Cardiac muscle cell (in vitro differentiated cells and primary cell): ENCODE data around the gene CCDC27. TPM values are rescaled to one million over a fixed set of nuclear protein-coding genes. Genes with fewer than 3 reads are reported as not detected.

Experiments
- DNase-seq, 2 donors: peaks; one replicate each; pipeline versions ENCODE4 v3.0.0 to v3.0.0-alpha.2; 2010 to 2017; ENCODE audit warnings: low read depth in 1 of 2, low spot score in 1 of 2
- H3K27ac ChIP-seq: fragments of 200-600 bp; sonication (generic); 2 replicates; pipeline ENCODE4 v1.5.1; 2016
- H3K27me3 ChIP-seq: fragments of 200-600 bp; sonication (generic); 2 replicates; pipeline ENCODE4 v1.6.0; 2016; ENCODE audit warnings: control low read depth
- H3K36me3 ChIP-seq: fragments of 200-600 bp; sonication (generic); 2 replicates; pipeline ENCODE4 v1.5.1; 2016; ENCODE audit warnings: control low read depth
- H3K4me1 ChIP-seq: fragments of 200-600 bp; sonication (generic); 2 replicates; pipeline ENCODE4 v1.8.1; 2017; ENCODE audit warnings: low read depth, mild to moderate bottlenecking, mixed run types
- H3K4me3 ChIP-seq: fragments of 200-600 bp; sonication (generic); 2 replicates; pipeline ENCODE4 v1.5.1; 2016; ENCODE audit warnings: mild to moderate bottlenecking
- H3K9me3 ChIP-seq: fragments of 200-600 bp; sonication (generic); 2 replicates; pipeline ENCODE4 v1.5.1; 2017; ENCODE audit warnings: low read depth, mild to moderate bottlenecking, control low read depth
- polyA plus RNA-seq: library from polyadenylated mRNA; unstranded; fragments of >200 nt; fragmentation: Nextera tagmentation; extraction: Ambion mirVana; gene quantifications from 2 replicates; pipeline ENCODE4 v1.2.1, GENCODE V29; 2016
- total RNA-seq: library from RNA; depleted of rRNA; stranded (reverse); fragments of >200 nt; gene quantifications from 2 replicates; pipeline ENCODE4 v1.2.3, GENCODE V29; 2016
- TF ChIP-seq, protein P1 (sequence below): IDR thresholded peaks from 2 replicates; pipeline ENCODE4 v1.5.1; 2012; ENCODE audit warnings: low read depth, mild to moderate bottlenecking, low read length

Gene CCDC27
- total and polyA plus RNA-seq, 2 experiments from 2014 or later: 0.09 to 0.71 TPM

DNA sequence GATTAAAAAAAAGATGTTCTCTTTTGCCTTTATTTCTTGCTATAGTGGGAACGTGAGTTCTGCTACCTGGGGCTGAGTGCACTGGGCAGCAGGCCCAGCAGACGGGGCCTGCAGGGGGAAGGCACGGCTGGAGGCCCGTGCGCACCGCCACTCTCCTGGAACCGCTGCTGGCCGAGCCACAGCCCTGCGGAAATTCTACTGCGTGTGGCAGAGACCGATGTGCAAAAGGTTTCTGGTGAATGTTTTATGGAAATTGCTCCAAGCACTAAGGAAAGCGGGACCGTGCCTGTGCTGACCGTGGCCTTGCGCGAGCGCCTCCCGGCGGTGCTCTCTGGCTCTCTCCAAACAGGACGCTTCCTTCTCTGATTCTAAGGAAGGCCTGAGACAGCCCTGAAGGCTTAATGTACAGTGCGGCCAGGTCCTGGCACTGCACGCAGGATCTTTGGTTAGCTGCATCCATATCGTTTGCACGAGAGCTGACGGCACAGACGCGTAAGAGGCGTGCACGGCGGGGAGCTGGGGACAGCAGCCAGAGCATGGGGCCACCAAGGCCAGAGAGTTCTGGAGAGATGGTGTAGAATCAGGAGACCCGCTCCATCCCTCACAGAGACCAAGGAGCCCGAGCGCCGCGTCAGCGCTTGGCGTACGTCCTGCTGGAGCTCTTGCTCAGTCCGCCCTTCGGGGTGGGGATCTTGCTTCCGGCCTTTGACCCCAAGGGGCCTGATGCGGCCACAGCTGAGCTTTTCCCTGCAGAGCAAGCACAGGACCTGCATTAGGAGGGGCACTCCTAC, 62.7 kb downstream of the CCDC27 start:
- TF ChIP-seq, protein P1, sequence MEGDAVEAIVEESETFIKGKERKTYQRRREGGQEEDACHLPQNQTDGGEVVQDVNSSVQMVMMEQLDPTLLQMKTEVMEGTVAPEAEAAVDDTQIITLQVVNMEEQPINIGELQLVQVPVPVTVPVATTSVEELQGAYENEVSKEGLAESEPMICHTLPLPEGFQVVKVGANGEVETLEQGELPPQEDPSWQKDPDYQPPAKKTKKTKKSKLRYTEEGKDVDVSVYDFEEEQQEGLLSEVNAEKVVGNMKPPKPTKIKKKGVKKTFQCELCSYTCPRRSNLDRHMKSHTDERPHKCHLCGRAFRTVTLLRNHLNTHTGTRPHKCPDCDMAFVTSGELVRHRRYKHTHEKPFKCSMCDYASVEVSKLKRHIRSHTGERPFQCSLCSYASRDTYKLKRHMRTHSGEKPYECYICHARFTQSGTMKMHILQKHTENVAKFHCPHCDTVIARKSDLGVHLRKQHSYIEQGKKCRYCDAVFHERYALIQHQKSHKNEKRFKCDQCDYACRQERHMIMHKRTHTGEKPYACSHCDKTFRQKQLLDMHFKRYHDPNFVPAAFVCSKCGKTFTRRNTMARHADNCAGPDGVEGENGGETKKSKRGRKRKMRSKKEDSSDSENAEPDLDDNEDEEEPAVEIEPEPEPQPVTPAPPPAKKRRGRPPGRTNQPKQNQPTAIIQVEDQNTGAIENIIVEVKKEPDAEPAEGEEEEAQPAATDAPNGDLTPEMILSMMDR: no peak
- H3K27ac ChIP-seq: no peak overlapping the region
- no peaks in the 10 kb centered on the region for H3K27me3 ChIP-seq
- no peak for DNase-seq
- no peak overlapping the region for H3K4me3 ChIP-seq
- no peaks in the 10 kb centered on the region for H3K4me1 ChIP-seq
- peaks cover 9% of the 10 kb centered on the region for H3K36me3 ChIP-seq
- H3K9me3 ChIP-seq: no peaks in the 10 kb centered on the region

DNA sequence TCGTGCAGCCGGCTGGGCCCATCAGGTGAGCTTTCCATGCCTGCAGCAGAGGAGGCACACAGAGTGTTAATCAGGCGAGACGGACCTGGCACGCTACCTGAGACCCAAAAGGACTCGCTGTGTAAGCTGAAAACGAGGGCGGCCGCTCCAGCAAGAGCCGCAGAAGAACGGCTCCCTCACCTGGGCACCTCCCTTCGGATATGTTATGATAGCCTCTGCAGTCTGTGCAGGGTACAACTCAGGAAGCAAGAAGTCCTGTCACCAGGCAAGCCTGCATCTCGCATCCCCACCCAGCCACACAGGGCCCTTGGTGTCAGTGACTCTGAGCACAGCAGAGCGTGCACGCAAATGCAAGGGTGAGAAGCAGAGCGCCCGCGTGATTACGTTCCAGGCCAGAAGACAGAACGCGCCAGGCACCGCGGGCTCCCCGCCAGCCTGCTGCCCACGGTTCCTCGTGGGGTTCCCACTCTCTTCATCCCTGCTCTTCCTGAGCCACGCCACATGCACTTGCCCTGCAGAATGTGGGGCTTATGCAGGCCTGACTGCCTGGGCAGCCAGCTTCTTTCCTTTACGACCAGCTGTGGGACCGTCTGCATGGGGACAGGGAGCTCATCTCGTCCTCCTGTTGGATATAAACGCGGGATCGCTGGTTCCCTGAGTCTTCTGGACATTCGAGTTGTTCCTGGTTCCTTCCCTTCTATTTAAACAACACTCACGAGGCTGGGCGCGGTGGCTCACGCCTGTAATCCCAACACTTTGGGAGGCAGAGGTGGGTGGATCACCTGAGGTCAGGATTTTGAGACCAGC, 64.3 kb downstream of the CCDC27 start:
- TF ChIP-seq, protein P1: no peak
- Histone ChIP-seq H3K4me3 (no peak overlapping the region), H3K27ac (no peak overlapping the region), H3K9me3 (no peaks in the 10 kb centered on the region), H3K36me3 (peaks cover 16% of the 10 kb centered on the region), H3K27me3 (no peaks in the 10 kb centered on the region), H3K4me1 (no peaks in the 10 kb centered on the region)
- DNase-seq: no peak

DNA sequence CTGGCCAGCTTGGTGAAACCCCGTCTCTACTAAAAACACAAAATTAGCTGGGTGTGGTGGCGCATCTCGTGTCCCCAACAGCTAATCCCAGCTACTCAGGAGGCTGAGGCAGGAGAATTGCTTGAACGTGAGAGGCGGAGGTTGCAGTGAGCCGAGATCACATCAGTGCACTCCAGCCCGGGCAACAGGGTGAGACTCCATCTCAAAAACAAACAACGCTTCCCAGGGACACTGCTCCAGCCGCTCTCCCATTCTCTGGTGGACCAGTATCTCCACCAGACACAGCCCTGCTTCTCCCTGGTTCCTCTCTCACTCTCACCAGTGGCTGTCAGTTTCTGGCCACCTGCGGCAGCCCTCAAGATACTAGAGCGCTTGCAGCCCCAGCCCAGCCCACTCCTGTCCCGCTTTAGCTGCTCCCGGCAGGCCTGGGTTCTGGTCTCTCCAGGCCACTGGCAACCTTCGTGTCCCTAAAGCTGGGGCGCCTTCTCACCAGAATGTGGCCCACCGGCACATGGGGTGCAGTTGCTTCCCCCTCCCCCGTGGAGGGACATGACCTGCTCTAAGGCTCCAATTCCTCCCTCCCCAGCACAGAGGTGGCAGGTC, 65.0 kb downstream of the CCDC27 start:
- Histone ChIP-seq H3K4me3 (no peak overlapping the region), H3K9me3 (no peaks in the 10 kb centered on the region), H3K27me3 (no peaks in the 10 kb centered on the region), H3K27ac (no peak overlapping the region), H3K36me3 (peaks cover 16% of the 10 kb centered on the region), H3K4me1 (no peaks in the 10 kb centered on the region)
- TF ChIP-seq, protein P1: no peak
- DNase-seq: no peak

DNA sequence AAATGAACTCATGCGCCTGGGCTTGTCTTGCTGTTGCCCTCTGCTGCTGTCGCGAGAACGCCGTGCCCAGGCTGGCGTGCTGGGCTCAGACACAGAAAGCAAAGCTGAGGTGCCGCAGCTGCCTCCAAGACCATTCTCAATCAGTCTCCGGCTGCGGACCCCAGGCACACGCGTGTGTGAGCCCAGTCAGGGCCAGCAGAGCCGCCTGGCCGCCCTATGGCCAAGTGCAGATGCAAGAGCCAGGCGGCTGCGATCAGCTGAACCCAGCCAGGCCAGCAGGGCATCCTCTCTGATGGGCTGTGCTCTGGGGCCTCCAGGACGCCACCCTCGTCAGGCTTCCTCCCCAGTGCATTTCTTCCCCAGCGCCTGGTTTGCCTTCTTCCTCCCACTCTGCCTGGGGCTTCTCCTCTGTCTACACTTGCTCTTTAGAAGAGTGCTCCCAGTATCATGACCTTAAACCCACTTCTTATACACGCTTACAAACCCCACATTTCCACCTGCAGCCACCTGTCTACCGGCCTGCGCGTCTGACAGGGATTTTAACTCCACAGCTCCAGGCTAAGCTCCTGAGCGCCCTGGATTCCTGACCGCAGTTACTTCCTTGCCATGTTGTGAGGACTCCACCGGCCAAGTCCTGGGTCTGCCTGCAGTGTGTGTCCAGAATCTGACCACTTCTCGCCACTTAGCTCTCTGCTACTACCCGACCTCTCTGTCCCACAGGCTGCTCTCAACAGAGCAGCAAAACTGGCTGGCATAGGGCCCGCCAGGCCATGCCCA, 65.8 kb downstream of the CCDC27 start:
- Histone ChIP-seq H3K27me3 (no peaks in the 10 kb centered on the region), H3K36me3 (peaks cover 16% of the 10 kb centered on the region), H3K4me1 (no peaks in the 10 kb centered on the region), H3K9me3 (no peaks in the 10 kb centered on the region), H3K27ac (no peak overlapping the region), H3K4me3 (no peak overlapping the region)
- TF ChIP-seq, protein P1: no peak
- DNase-seq: no peak

DNA sequence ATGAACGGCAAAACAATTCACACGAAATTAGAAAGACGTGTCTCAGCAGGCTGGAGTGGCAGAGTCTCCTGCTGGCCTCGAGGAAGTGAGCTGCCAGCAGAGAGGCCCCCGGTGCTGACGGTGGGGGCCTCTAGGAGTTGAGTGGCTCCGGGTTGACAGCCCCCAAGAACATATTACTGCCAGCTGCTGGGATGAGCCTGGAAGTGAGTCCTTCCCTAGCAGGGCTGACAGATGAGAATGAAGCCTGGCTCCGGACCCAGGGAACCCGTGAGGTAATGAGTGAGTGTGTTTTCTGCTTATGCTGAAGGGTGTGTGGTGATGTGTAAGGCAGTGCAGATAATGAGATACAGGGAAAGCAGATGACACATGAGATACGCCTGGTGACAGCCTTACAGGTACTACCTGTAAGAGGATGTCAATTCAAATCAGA, 67.5 kb downstream of the CCDC27 start:
- no peak overlapping the region for H3K27ac ChIP-seq
- no peak for DNase-seq
- H3K27me3 ChIP-seq: no peaks in the 10 kb centered on the region
- peaks cover 12% of the 10 kb centered on the region for H3K36me3 ChIP-seq
- H3K9me3 ChIP-seq: no peaks in the 10 kb centered on the region
- no peaks in the 10 kb centered on the region for H3K4me1 ChIP-seq
- no peak overlapping the region for H3K4me3 ChIP-seq
- TF ChIP-seq, protein P1: no peak
